Esophagus muscularis mucosa (tissue), 4 donors: ENCODE measurements around the gene HTD2. TPM values are rescaled to one million over a fixed set of nuclear protein-coding genes. Genes with fewer than 3 reads are reported as not detected.

ENCODE experiments used
- DNase-seq: peaks from one replicate; pipeline ENCODE4 v3.0.0-alpha.2; 2017; ENCODE audit errors: extremely low spot score
- H3K27ac ChIP-seq, 4 donors: fragments of 200-600 bp; sonication (generic); replicated peaks in 1 of 4; 1 replicate in 3 of 4; 2 replicates in 1 of 4; pipeline ENCODE4 v1.5.1; 2016 to 2019; ENCODE audit warnings: mild to moderate bottlenecking in 1 of 4
- H3K27me3 ChIP-seq, 4 donors: fragments of 200-600 bp; sonication (generic); one replicate each; pipeline versions ENCODE4 v1.5.1 to v1.6.0; 2016 to 2019
- H3K36me3 ChIP-seq, 4 donors: fragments of 200-600 bp; sonication (generic); one replicate each; pipeline ENCODE4 v1.5.1; 2016 to 2019
- H3K4me1 ChIP-seq, 4 donors: fragments of 200-600 bp; sonication (generic); one replicate each; pipeline ENCODE4 v1.5.1; 2016 to 2019
- H3K4me3 ChIP-seq, 4 donors: fragments of 200-600 bp; sonication (generic); 1 replicate in 2 of 4; 2 replicates in 2 of 4; pipeline ENCODE4 v1.5.1; 2016 to 2019; ENCODE audit warnings: mild to moderate bottlenecking in 4 of 4, moderate library complexity in 1 of 4
- H3K9me3 ChIP-seq, 4 donors: fragments of 200-600 bp; sonication (generic); 1 replicate in 3 of 4; 2 replicates in 1 of 4; pipeline ENCODE4 v1.5.1; 2016 to 2019
- CTCF ChIP-seq, 3 experiments: fragments of 200-600 bp in 2 of 3; fragments of 450-650 bp in 1 of 3; sonication (generic) in 2 of 3; IDR thresholded peaks; one replicate each; pipeline ENCODE4 v1.5.1; 2017 to 2019; ENCODE audit warnings: antibody characterized with exemption in 3 of 3, mild to moderate bottlenecking in 2 of 3, moderate library complexity in 1 of 3
- EP300 ChIP-seq: sonication (generic); formaldehyde crosslinking; IDR thresholded peaks from one replicate; pipeline ENCODE4 v1.6.1; 2017; ENCODE audit warnings: antibody characterized with exemption
- POLR2A ChIP-seq: fragments of 450-650 bp; IDR thresholded peaks from one replicate; pipeline ENCODE4 v1.6.1; 2017; ENCODE audit warnings: antibody characterized with exemption, moderate library complexity, mild to moderate bottlenecking, low read depth
- POLR2AphosphoS5 ChIP-seq, 2 donors: sonication (generic); formaldehyde crosslinking; IDR thresholded peaks; one replicate each; pipeline ENCODE4 v1.6.1; 2017; ENCODE audit warnings: antibody characterized with exemption in 2 of 2
- WGBS: methylation state at CpG from one replicate; pipeline ENCODE4 v1.1.5; 2018; 5-methylcytosine and 5-hydroxymethylcytosine counted together
- intact Hi-C: fragments of 100-400 bp; cut with DNase I; formaldehyde crosslinking; loops from one replicate; pipeline ENCODE4 v1.15.1; 2023
- total RNA-seq, 4 donors: library from RNA; depleted of rRNA; stranded (reverse); fragments of >200 nt; gene quantifications; one replicate each; pipeline versions ENCODE4 v1.1.0 to v1.2.1, GENCODE V29; 2016

The HTD2 gene
- total RNA-seq, 4 donors from 2014 or later, result 7.5 to 12.3 (median 10.4) TPM

DNA sequence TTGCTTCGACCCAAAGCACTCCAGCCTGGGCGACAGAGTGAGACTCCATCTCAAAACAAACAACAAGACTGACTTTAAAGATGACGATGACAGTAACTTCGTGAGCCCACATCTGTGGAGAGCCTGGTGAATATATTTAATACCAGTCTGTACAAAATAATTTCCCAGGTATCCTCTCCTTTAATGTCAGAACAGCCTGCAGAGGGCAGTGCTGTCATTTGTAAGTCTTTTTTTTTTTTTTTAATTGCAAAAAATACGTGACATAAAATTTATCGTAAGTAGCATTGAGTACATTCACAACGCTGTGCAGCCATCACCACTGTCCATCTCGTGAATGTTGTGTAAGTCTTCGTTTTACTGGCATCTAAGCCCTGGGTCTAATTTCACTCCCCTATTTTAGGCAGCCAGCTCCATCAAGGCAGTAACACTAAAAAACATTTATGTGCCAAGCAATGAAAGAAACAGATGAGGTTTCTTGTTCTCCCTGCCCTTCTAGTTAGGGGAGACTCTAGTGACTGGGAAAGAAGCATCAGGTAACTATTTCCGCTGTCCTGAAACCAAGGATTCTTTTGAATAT, 1.4 kb downstream of the HTD2 start:
- intact Hi-C loops, result loop anchor here (2.0 to 10.0 kb wide), 2 partner anchors 71 to 303 kb away; partner anchors contain the start of genes ABHD6 and FLNB
- no peak for DNase-seq
- TF ChIP-seq EP300 (no peak), CTCF (IDR thresholded peaks at IDR 0.05) (peak; percentile 29 to 53 (median 52))
- peak overlapping the region; percentile 73 to 87 (median 80) for H3K4me3 ChIP-seq
- peaks cover 0 to 1% (median 0%) of the 10 kb centered on the region in 4 donors for H3K27me3 ChIP-seq
- H3K36me3 ChIP-seq, result peaks cover 24 to 36% (median 27%) of the 10 kb centered on the region in 4 donors
- 27% methylated on average over 10 of the region's 10 CpGs for WGBS
- peak overlapping the region; percentile 96 to 97 (median 96) for H3K27ac ChIP-seq
- H3K4me1 ChIP-seq, result peaks cover 24 to 44% (median 40%) of the 10 kb centered on the region in 4 donors
- no peaks in the 10 kb centered on the region for H3K9me3 ChIP-seq

DNA sequence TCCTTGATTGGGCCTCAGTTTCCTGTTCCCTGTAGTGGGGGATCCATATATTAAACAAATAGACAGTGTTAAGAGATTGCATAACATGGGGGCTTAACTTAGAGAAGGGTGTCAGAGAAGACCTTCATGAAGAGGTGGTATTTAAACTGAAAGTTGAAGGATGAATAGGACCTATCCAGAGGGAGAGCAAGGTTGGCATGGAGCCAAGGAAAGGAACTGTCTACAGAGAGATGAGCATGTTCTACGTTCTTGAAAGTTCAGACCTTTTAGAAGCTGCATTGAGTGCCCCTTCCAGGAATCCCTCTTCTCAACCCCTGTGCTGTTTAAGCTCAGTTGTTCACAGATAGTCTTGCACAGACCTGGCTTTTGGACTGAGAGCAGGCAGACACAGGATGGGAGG, 2.4 kb downstream of the HTD2 start:
- peak overlapping the region in 2 of 4 donors; percentile 5 to 23 for H3K4me3 ChIP-seq
- TF ChIP-seq POLR2A, result no peak
- no peak for TF ChIP-seq POLR2AphosphoS5 (IDR thresholded peaks at IDR 0.05)
- no peak for TF ChIP-seq EP300
- no peak for TF ChIP-seq CTCF (IDR thresholded peaks at IDR 0.05)
- DNase-seq, result no peak
- intact Hi-C loops, result loop anchor here (10.0 kb wide), 1 partner anchor 304 kb away; the partner anchor contains the start of gene FLNB
- peaks cover 24 to 50% (median 43%) of the 10 kb centered on the region in 4 donors for H3K4me1 ChIP-seq
- H3K9me3 ChIP-seq, result no peaks in the 10 kb centered on the region
- peak overlapping the region; percentile 96 to 97 (median 96) for H3K27ac ChIP-seq
- peaks cover 31 to 46% (median 36%) of the 10 kb centered on the region in 4 donors for H3K36me3 ChIP-seq
- no peaks in the 10 kb centered on the region for H3K27me3 ChIP-seq
- WGBS, result 21% methylated on average over 1 of the region's 1 CpG

DNA sequence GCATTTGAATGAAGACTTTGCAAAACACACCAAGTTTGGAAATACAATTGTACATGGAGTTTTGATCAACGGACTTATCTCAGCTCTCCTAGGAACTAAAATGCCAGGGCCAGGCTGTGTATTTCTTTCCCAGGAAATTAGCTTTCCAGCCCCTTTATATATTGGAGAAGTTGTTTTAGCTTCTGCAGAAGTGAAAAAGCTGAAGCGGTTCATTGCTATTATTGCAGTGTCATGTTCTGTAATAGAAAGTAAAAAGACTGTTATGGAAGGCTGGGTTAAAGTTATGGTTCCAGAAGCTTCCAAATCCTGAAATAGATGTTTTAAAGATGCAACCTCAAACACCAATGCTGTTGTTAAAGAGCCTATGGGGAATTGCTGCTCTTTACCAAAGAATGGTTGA, 11.5 kb downstream of the HTD2 start:
- 69% methylated on average over 2 of the region's 2 CpGs for WGBS
- Histone ChIP-seq H3K4me1 (peaks cover 0 to 20% (median 7%) of the 10 kb centered on the region in 4 donors), H3K9me3 (no peaks in the 10 kb centered on the region), H3K27ac (no peak overlapping the region), H3K36me3 (peaks cover 48 to 72% (median 61%) of the 10 kb centered on the region in 4 donors), H3K27me3 (no peaks in the 10 kb centered on the region), H3K4me3 (no peak overlapping the region)
- intact Hi-C loops, result no loop called here
- TF ChIP-seq CTCF (IDR thresholded peaks at IDR 0.05), result no peak
- TF ChIP-seq EP300, result no peak
- no peak for TF ChIP-seq POLR2A
- TF ChIP-seq POLR2AphosphoS5 (IDR thresholded peaks at IDR 0.05), result no peak
- no peak for DNase-seq

- no peaks in the 10 kb centered on the region for H3K27me3 ChIP-seq
- intact Hi-C loops, result loop anchor here (5.0 kb wide), 2 partner anchors 96 to 211 kb away; no protein-coding TSS in a partner anchor
- H3K27ac ChIP-seq, result no peak overlapping the region
- H3K9me3 ChIP-seq, result peaks cover 0 to 3% (median 0%) of the 10 kb centered on the region in 4 donors
- H3K4me3 ChIP-seq, result no peak overlapping the region
- H3K4me1 ChIP-seq, result peaks cover 6 to 27% (median 19%) of the 10 kb centered on the region in 4 donors
- no peak for DNase-seq
- WGBS, result 94% methylated on average over 7 of the region's 7 CpGs
- H3K36me3 ChIP-seq, result peaks cover 18 to 32% (median 24%) of the 10 kb centered on the region in 4 donors
- TF ChIP-seq POLR2AphosphoS5 (IDR thresholded peaks at IDR 0.05), result no peak
- TF ChIP-seq POLR2A, result no peak
- no peak for TF ChIP-seq EP300
- TF ChIP-seq CTCF (IDR thresholded peaks at IDR 0.05), result no peak
These were observed 15.5 kb downstream of the HTD2 start for GRCh38 chr3:58321791-58322190.
